ENCODE measurements around the gene OR7C2. TPM values are rescaled to one million over a fixed set of nuclear protein-coding genes. Genes with fewer than 3 reads are reported as not detected.
"Not testable (repeated sequence)": the region's sequence is repeated elsewhere in the genome, so short reads cannot be mapped to it uniquely, and the experiment has no call there.

OR7C2 gene
- total RNA-seq = not detected

- FAIRE-seq (no peak), DNase-seq (ENCODE audit: low spot score in 2 of 2) (no peak)
Observed at GRCh38 chr19:14941189-14941588, at the start of gene OR7C2. OR7C2 (plus strand) TSS chr19:14941489; CDS start chr19:14941489, 0 bp downstream.

- no peak for DNase-seq (ENCODE audit: low spot score in 2 of 2)
- no peak for FAIRE-seq
Observed at GRCh38 chr19:14901675-14902260, 39.5 kb upstream of the OR7C2 start.

GRCh38 chr19:14906711-14907110, 34.6 kb upstream of the OR7C2 start:
- DNase-seq (ENCODE audit: low spot score in 2 of 2) (no peak), FAIRE-seq (no peak)

DNA sequence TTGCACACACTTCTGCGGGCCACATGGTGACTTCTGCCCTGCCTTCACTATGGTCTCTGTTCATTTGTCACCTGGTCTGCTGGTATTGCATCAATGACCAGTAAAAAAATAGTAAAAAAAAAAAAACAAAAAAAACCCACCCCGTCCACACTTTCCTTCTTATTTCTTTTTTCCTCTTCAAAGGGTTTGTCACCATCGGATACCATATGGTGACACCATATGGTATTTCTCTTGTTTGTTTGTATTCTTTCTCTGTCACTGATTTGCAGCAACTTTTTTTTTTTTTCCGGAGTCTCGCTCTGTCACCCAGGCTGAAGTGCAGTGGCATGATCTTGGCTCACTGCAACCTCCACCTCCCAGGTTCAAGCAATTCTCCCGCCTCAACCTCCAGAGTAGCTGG, 26.2 kb upstream of the OR7C2 start:
- FAIRE-seq (no peak), DNase-seq (ENCODE audit: low spot score in 2 of 2) (no peak)

DNA sequence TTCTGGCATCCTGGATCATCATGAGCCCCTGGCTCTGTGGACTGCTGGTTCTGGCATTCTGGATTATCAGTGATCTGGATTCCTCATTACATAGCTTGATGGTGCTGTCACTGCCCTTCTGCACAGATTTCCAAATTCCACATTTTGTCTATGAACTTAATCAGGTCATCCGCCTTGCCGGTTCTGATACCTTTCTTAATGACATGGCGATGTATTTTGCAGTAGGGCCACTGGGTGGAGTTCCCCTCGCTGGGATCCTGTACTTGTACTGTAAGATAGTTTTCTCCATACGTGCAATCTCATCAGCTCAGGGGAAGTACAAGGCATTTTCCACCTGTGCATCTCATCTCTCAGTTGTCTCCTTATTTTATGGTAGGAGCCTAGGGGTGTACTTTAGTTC, 24.4 kb upstream of the OR7C2 start:
- no peak for FAIRE-seq
- no peak for DNase-seq (ENCODE audit: low spot score in 2 of 2)

DNA sequence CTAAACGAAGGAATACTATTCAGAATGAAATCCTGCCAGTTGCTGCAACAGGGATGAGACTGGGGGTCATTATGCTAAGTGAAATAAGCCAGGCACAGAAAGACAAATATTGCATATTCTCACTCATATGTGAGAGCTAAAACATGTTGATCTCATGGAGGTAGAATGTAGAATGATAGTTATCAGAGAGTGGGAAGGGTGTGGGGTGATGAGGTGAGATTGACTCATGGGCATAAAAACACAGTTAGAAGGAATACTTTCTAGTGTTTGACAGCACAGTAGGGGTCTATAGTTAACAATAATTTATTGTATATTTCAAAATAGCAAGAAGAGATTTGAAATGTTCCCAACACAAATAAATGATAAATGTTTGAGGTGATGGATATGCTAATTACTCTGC, 7.8 kb upstream of the OR7C2 start:
- FAIRE-seq (no peak), DNase-seq (ENCODE audit: low spot score in 2 of 2) (no peak)

DNA sequence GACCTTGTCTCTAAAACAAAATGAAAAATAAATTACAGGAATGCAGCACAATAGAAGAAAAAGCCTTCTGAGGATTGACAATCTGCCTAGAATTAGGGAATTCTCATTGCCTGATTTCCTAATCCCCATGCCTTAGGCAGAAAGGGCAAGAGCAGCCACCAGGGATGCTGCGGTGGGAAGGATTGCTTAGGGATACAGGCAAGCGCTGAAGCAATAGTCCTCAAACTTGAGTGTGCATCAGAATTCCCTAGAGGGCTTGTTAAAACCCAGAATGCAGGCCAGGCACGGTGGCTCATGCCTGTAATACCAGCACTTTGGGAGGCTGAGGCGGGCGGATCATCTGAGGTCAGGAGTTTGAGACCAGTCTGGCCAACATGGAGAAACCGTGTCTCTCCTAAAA, 1.0 kb upstream of the OR7C2 start:
- FAIRE-seq (no peak), DNase-seq (ENCODE audit: low spot score in 2 of 2) (no peak)

GRCh38 chr19:14943601-14944000, 2.3 kb downstream of the OR7C2 start:
- DNase-seq (ENCODE audit: low spot score in 2 of 2) (peak in 1 of 2 donors; percentile 24), FAIRE-seq (no peak)

- FAIRE-seq (no peak), DNase-seq (ENCODE audit: low spot score in 2 of 2) (no peak)
Observed at GRCh38 chr19:14944456-14944855, 3.2 kb downstream of the OR7C2 start.

DNA sequence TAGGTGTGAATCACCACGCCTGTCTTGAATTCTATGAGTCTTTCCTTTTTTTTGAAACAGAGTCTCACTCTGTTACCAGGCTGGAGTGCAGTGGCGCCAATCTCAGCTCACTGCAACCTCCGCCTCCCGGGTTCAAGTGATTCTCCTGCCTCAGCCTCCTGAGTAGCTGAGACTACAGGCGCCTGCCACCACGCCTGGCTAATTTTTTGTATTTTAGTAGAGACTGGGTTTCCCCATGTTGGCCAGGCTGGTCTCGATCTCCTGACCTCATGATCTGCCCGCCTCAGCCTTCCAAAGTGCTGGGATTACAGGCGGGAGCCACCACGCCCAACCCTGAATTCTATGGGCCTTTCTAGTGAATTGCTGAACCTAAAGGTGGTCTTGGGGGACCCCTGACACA, 8.1 kb downstream of the OR7C2 start:
- DNase-seq (ENCODE audit: low spot score in 2 of 2); FAIRE-seq: not testable (repeated sequence)

GRCh38 chr19:14949876-14950275, 8.6 kb downstream of the OR7C2 start:
- FAIRE-seq (no peak), DNase-seq (ENCODE audit: low spot score in 2 of 2) (no peak)

GRCh38 chr19:14950421-14950820, 9.1 kb downstream of the OR7C2 start:
- DNase-seq (ENCODE audit: low spot score in 2 of 2) = no peak
- FAIRE-seq = no peak

- no peak for DNase-seq (ENCODE audit: low spot score in 2 of 2)
- FAIRE-seq = no peak
Observed at GRCh38 chr19:14952767-14953166, 11.5 kb downstream of the OR7C2 start.

- no peak for DNase-seq (ENCODE audit: low spot score in 2 of 2)
Observed at GRCh38 chr19:14954071-14954655, 12.9 kb downstream of the OR7C2 start.

GRCh38 chr19:14957464-14957863, 16.2 kb downstream of the OR7C2 start:
- FAIRE-seq (no peak), DNase-seq (ENCODE audit: low spot score in 2 of 2) (no peak)

More at GRCh38 chr19:14954071-14954655, 12.9 kb downstream of the OR7C2 start:
- no peak for FAIRE-seq

DNA sequence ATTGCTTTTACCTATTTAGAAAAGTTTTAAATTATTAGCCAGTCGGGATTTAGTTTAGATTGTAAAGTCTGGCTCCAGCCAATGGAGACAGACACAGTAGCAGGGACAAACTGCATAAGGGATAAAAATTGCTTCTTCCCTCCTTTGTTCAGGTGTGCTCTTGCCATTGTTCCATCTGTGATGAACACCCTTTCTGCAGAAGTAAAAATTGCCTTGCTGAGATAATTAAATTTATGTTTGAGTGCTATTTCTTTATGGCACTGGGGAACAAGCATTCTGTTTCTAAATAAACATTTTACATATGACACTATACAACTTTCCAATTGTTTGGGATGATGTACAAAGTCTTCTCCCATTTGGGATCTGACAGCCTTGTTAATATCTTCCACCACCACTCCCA, 18.0 kb downstream of the OR7C2 start:
- no peak for DNase-seq (ENCODE audit: low spot score in 2 of 2)
- FAIRE-seq = no peak

GRCh38 chr19:14961956-14962685, 20.8 kb downstream of the OR7C2 start:
- FAIRE-seq = no peak
- DNase-seq (ENCODE audit: low spot score in 2 of 2) = no peak

GRCh38 chr19:14968247-14968646, 27.0 kb downstream of the OR7C2 start:
- DNase-seq (ENCODE audit: low spot score in 2 of 2) = no peak
- FAIRE-seq = no peak

GRCh38 chr19:14971474-14971873, 30.2 kb downstream of the OR7C2 start:
- no peak for FAIRE-seq
- no peak for DNase-seq (ENCODE audit: low spot score in 2 of 2)

- DNase-seq (ENCODE audit: low spot score in 2 of 2) = peak in 1 of 2 donors; percentile 27
- no peak for FAIRE-seq
Observed at GRCh38 chr19:14972676-14973075, 31.4 kb downstream of the OR7C2 start.

GRCh38 chr19:14974488-14974887, 33.2 kb downstream of the OR7C2 start:
- DNase-seq (ENCODE audit: low spot score in 2 of 2) (no peak), FAIRE-seq (no peak)

DNA sequence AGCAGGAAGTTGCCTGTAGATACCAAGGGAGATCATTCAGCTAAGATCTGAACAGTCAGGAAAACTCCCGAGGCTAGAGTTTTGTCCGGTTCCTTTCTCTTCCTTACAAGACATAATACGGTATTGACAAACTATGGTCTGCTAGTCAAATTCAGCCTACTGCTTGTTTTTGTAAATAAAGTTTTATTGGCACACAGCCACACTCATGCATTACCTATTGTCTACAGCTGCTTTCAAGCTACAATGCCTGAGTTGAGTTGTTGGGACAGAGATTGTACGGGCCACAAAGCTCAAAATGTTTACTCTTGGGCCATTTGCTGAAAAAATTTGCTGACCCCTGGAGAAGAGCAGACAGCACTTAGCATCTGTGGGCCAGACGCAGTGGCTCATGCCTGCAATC, 35.8 kb downstream of the OR7C2 start:
- FAIRE-seq (no peak), DNase-seq (ENCODE audit: low spot score in 2 of 2) (no peak)

Data from frontal cortex (tissue), 4 donors.